Lower leg skin (tissue), 4 donors: ENCODE measurements around the gene DDX24. TPM values are rescaled to one million over a fixed set of nuclear protein-coding genes. Genes with fewer than 3 reads are reported as not detected.

Experiments used
- DNase-seq, 2 donors: peaks; one replicate each; pipeline ENCODE4 v3.0.0-alpha.2; 2019; ENCODE audit warnings: low spot score in 2 of 2
- H3K4me3 ChIP-seq: fragments of 200-600 bp; sonication (generic); 2 replicates; pipeline ENCODE4 v1.5.1; 2017; ENCODE audit warnings: mild to moderate bottlenecking, low read depth; ENCODE audit not compliant: poor library complexity, severe bottlenecking
- POLR2A ChIP-seq, 2 donors: fragments of 450-650 bp; IDR thresholded peaks; one replicate each; pipeline ENCODE4 v1.6.1; 2016 to 2017; ENCODE audit warnings: antibody characterized with exemption in 2 of 2, mild to moderate bottlenecking in 1 of 2, moderate library complexity in 1 of 2
- WGBS, 2 donors: methylation state at CpG; one replicate each; pipeline ENCODE4 v1.1.5; 2018; 5-methylcytosine and 5-hydroxymethylcytosine counted together
- intact Hi-C: fragments of 100-400 bp; cut with DNase I; formaldehyde crosslinking; loops from one replicate; pipeline ENCODE4 v1.15.0; 2023; ENCODE audit warnings: low total_unique reads
- total RNA-seq, 4 donors: library from RNA; depleted of rRNA; stranded (reverse); fragments of >200 nt; gene quantifications; one replicate each; pipeline ENCODE4 v1.1.0, GENCODE V29; 2016
- TF ChIP-seq, protein P1 (sequence below), 3 donors: fragments of 450-650 bp; IDR thresholded peaks; one replicate each; pipeline ENCODE4 v1.5.1; 2016; ENCODE audit warnings: antibody characterized with exemption in 3 of 3, mild to moderate bottlenecking in 3 of 3, moderate library complexity in 2 of 3

DDX24 gene
- total RNA-seq, 4 donors from 2014 or later, result 91.7 to 132 (median 102) TPM

DNA sequence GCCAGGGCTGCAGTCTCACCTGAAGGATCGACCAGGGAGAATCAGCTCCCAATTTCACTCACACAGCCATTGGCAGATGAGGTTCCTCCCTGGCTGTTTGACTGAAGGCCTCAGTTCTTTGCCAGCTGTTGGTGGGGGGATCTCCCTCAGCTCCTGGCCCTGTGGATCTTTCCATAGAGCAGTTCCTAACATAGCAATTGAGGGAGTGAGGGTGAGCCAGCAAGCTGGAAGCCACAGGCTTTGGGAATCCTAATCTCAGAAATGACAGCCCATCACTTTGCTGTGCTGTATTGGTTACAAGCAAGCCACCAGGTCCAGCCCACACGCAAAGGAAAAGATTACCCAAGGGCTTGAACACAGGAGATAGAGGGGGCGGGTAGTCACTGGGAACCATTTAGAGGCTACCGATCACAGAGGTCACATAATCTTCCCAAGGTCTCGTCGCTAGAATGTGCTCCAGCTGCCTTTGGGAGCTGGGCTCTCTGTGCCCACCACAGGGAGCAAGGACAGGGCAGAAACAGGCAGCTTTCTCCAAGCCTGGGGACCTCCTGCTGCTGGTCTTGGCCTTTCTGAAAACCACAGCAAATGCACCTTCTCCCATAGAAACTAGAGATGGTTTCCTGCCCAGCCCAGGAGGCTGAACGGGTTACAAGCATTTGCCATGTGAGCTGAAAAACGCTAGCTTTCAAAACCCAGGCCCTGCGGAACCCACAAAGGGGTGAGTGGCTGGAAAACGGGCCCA, 59.4 kb downstream of the DDX24 start:
- no peak for DNase-seq
- 76 to 89% methylated on average over 10 of the region's 10 CpGs for WGBS, 2 donors
- intact Hi-C loops, result no loop called here
- TF ChIP-seq, protein P1, sequence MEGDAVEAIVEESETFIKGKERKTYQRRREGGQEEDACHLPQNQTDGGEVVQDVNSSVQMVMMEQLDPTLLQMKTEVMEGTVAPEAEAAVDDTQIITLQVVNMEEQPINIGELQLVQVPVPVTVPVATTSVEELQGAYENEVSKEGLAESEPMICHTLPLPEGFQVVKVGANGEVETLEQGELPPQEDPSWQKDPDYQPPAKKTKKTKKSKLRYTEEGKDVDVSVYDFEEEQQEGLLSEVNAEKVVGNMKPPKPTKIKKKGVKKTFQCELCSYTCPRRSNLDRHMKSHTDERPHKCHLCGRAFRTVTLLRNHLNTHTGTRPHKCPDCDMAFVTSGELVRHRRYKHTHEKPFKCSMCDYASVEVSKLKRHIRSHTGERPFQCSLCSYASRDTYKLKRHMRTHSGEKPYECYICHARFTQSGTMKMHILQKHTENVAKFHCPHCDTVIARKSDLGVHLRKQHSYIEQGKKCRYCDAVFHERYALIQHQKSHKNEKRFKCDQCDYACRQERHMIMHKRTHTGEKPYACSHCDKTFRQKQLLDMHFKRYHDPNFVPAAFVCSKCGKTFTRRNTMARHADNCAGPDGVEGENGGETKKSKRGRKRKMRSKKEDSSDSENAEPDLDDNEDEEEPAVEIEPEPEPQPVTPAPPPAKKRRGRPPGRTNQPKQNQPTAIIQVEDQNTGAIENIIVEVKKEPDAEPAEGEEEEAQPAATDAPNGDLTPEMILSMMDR (IDR thresholded peaks at IDR 0.05), result no peak
- TF ChIP-seq POLR2A (IDR thresholded peaks at IDR 0.05), result no peak
- no peak overlapping the region for H3K4me3 ChIP-seq

DNA sequence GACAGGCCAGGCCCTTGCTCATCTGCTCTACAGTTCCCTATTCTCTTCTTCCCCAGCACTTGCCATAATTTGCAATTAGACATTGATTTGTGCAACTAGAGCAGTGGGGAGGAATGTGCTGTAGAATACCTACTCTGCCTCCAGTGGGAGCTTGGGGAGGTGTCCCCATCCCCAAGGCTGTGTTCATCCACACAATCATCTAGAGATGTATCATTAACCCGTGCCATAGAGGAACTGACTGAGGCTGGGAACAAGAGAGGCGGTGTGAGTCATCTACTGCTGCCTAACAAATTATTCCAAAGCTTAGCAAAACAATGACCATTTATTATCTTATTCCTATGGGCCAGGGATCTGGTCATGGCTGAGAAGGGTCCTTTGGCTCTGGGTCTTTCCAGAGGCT, 60.0 kb downstream of the DDX24 start:
- no peak overlapping the region for H3K4me3 ChIP-seq
- intact Hi-C loops, result no loop called here
- 80 to 84% methylated on average over 2 of the region's 2 CpGs for WGBS, 2 donors
- no peak for DNase-seq
- TF ChIP-seq, protein P1 (IDR thresholded peaks at IDR 0.05), result no peak
- no peak for TF ChIP-seq POLR2A (IDR thresholded peaks at IDR 0.05)

DNA sequence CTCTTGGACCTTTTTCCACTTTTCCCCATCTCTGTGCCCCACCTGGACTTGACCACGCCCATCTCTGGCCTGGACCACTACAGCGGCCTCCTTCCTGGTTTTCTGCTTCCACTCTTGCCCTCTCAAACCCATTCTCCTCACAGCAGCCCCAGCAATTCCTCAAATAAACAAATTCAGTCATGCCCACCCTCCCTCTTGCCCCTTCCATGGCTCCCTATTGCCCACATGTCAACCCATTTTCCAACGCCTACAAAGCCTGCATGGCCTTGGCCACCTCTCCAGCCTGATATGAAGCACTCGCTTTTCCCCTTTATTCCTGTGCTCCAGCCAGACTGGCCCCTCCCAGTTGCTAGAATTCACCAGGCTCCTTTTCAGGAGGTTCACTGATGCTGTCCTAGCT, 60.7 kb downstream of the DDX24 start:
- no peak for DNase-seq
- whole genome bisulfite sequencing, 2 donors, result 92 to 94% methylated on average over 4 of the region's 4 CpGs
- intact Hi-C loops, result no loop called here
- no peak overlapping the region for H3K4me3 ChIP-seq
- TF ChIP-seq, protein P1 (IDR thresholded peaks at IDR 0.05), result no peak
- TF ChIP-seq POLR2A (IDR thresholded peaks at IDR 0.05), result no peak

DNA sequence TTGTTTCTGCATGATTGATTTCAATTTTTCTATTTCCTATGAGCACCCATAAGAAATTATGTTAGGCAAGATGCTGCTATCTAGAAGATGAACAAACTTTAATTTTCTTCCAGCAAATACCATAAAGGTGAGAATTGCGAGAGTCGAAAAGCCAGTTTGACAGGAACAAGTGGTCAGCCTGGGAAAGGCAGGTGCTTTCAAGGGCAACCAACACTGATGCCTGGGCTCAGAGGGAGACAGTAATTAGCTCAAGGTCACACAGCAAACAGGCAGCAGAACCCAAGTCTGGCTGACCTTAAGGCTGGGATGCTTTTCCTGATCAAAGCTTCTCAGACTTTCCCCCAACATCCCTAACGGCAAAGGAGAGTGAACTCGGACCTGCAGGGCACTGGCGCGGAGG, 61.7 kb downstream of the DDX24 start:
- 59 to 75% methylated on average over 6 of the region's 6 CpGs for WGBS, 2 donors
- DNase-seq, result no peak
- H3K4me3 ChIP-seq, result no peak overlapping the region
- intact Hi-C loops, result no loop called here
- TF ChIP-seq POLR2A (IDR thresholded peaks at IDR 0.05), result no peak
- TF ChIP-seq, protein P1 (IDR thresholded peaks at IDR 0.05), result no peak

- H3K4me3 ChIP-seq, result no peak overlapping the region
- intact Hi-C loops, result no loop called here
- no peak for DNase-seq
- TF ChIP-seq, protein P1 (IDR thresholded peaks at IDR 0.05), result no peak
- no peak for TF ChIP-seq POLR2A (IDR thresholded peaks at IDR 0.05)
- 64 to 70% methylated on average over 8 of the region's 8 CpGs for WGBS, 2 donors
Measured at GRCh38 chr14:94018308-94018707, 62.7 kb downstream of the DDX24 start.
